ENCODE measurements around the gene IDI2.

- TF ChIP-seq CTCF (IDR thresholded peaks at IDR 0.05; ENCODE audit: low read length) (no peak), EZH2 (IDR thresholded peaks at IDR 0.05; ENCODE audit: borderline replicate concordance, low read length) (no peak)
Measured at GRCh38 chr10:995559-995926, 30.1 kb downstream of the IDI2 start.
